ENCODE data around the gene OGA.

OGA gene

DNA sequence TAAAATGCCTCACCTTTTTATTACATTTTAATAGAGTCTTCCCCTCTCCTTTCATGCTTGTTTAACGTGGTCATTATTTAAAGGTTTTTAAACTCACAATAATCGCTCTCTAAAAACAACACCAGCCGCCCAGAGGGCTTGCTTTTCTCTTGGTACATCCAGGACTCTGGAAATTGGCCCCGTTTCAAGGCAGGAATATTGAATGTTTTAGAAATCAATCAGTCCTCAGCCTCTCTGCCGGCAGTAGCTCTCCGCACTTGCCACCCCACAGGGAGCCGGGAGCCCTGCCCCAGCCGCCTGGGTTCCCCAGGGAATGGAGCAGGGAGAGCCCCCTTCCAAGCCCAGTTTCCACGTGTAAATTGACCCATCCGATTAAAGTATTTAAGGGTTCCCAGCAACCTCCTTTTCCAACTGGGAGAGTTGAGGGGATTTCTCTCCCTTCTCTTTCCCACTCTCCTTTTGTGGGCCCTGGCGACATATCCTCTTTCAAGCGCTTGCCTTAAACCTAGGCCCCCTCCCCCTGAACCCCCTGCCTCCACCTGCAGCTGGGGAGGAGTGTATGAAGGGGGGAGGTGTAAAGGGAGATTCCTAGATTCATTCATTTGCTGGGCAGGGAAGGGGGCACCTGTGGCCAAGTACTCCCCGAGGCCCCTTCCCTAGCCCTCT lies 44.2 kb downstream of the OGA start:
- DNase-seq: no peak

DNA sequence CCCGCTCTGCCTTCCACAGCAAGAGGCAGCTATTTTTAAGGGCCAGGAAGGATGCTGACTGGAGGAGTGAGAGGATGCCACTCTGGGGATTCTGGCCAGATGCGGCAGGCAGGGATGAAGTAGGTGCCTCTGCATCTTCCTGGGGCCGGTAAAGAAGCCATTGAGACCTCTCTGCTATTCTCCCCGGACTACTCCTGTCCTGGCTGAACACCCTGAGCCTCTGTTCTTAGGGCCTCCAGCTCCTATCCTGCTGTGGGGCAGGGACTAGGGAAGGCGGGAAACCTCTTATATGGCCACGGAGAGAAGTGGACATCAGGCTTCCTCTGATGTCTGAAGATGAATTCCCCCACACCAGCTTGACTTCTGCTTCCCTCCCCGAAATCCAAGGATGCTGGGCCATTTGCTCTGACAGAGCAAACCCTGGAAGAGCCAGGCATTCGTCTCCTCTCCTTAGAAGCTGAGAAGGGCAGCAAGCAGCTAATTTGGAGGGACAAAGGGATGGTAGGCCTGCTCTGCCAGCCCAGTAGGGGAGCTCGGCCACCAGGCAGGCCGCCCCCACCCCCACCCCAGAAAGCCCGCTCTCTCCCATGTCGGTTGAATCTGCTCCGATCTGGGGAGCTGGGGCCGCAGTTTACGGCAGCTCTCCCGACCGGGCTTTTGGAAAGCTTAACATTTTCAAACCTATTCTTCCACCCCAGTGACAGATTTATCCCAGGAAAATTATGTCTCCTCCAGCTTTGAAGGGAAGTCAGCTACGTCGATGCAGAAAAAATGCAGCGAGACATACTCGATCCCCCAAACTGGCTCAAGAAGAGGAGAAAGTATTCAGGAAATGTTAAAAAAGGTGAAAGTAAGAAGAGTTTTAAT lies 45.1 kb downstream of the OGA start:
- no peak for DNase-seq

- no peak for DNase-seq
Measured at GRCh38 chr10:101772017-101772894, 46.0 kb downstream of the OGA start.

GRCh38 chr10:101771380-101771779 lies 46.9 kb downstream of the OGA start:
- DNase-seq: no peak

GRCh38 chr10:101770331-101771215 lies 47.7 kb downstream of the OGA start:
- DNase-seq: no peak

- no peak for DNase-seq
Measured at GRCh38 chr10:101769541-101770180, 48.6 kb downstream of the OGA start.

GRCh38 chr10:101768791-101769170 lies 49.5 kb downstream of the OGA start:
- no peak for DNase-seq

DNA sequence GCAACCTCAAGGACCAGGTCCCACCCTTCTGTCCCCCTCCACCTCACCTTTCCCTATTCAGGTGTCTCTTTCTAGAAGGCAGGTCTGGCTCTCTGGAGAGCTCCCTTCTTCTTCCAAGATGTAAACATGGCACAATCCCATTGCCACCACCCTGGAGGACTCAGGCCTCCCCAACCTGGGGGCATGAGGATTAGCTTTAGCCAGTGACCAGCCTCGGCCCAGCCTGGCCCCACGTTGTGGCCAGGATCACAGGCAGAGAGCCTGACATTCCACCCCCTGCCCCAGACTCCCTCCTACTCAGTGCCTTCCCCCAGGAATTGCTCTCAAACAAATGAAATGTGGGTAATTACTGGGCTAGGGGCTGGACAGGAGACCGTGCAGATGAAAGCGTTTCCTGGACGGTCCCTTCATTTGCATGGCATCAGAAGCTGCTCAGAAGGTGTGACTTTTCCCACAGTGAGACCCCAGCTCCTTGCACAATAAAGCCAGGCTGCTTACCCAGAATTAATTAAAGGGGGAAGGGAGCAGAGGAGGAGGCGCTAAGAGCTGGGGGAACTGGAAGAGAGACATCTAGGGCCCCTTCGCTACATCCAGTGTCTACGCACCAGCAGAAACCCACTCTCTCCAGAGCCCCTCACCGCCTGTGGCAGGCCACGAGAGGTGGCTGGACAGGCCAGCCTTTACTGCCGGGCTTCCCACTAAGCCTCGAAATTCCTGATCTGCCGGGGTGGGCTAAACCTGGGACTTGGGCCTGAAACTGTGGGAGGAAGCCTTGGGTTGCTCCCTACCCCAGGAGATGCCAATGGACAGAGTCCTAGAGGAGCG lies 50.1 kb downstream of the OGA start:
- DNase-seq: no peak

DNA sequence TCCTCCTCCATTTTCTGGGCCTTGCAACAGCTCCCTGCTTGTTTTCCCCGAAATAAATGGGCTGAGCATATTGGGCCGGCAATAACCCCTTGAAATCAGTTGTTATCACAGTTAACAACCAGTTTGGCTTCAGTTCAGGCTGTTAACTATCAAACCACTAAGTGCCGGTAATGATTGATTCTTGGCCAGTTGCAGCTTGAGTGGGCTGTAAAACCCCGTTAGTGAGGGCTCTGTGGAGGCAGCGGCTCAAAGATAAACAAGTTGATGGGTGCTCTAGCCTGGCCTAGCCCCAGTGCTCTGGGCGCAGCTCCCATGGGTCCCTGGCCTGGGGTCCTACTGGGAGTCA lies 50.7 kb downstream of the OGA start:
- no peak for DNase-seq

DNA sequence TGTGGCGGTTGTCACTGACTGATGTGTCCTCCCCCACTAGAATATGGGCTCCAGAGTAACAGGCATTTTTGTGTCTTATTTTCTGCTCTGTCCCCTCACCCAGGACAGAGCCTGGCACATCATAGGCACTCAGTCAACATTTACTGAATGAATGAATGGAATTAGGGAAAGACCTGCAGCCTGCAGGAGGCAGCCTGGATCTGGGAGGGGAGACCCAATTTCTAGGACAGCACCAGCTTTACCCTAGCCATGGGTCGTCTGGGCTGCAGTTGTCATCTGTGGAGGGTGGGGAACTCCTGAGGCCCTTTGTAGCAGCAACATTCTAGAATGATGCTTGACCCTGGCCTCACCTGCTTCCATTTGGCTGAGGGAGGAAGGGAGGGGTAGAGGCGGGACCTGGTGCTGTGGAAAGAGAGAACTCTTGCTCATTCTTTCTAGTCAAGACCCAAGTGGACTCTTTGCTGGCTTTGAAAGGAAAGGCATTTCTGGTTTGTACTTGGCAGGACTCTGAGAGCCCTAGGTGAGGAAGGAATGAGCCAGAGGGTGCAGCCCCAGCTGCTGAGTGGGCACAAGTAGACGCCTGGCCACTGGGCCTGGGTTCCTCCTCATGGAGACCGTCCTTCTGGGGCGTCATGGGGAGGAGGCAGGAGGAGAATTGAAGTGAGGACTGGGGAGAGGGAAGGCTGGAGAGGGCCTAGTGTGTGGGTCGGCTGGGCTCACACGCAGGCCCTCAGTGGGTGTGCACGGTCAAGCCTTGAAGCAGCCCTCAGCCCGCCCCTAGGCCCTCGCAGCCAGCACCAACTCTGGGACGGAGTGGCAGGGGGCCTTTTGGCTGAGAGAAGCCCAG lies 51.3 kb downstream of the OGA start:
- DNase-seq: no peak

DNA sequence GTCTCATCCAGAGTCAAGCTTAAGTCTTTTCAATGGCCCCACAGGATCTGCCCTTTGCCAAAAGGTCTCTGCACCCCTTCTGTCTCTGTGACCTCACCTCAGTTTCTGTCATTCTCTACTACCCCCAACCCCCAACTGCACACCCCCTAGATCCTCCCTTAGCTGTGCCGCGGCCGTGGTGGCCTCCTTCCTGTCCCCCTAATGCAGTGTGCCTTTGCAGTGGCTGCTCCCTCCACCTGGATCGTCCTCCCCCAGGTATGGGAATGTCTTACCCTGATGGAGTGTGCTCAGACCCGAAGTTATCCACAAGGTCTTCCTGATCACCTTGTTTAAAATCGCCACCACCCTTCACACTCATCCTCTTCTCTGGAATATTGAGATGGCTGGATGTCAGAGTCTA lies 51.9 kb downstream of the OGA start:
- no peak for DNase-seq

GRCh38 chr10:101763141-101763846 lies 55.0 kb downstream of the OGA start:
- DNase-seq: no peak

GRCh38 chr10:101762736-101763135 lies 55.5 kb downstream of the OGA start:
- no peak for DNase-seq

GRCh38 chr10:101761226-101761625 lies 57.0 kb downstream of the OGA start:
- DNase-seq: no peak

GRCh38 chr10:101760510-101760909 lies 57.7 kb downstream of the OGA start:
- no peak for DNase-seq

- no peak for DNase-seq
Measured at GRCh38 chr10:101759309-101760247, 58.7 kb downstream of the OGA start.

GRCh38 chr10:101758858-101759257 lies 59.4 kb downstream of the OGA start:
- DNase-seq: no peak

- DNase-seq: no peak
Measured at GRCh38 chr10:101752241-101752640, 66.0 kb downstream of the OGA start.

All from amniotic stem cell (primary cell).